HepG2 (cell line): ENCODE results near the gene RANBP3. TPM values are rescaled to one million over a fixed set of nuclear protein-coding genes. Genes with fewer than 3 reads are reported as not detected.

Experiments used
- FOXJ3 ChIP-seq: sonication (generic); formaldehyde crosslinking; IDR thresholded peaks from 2 replicates; pipeline ENCODE4 v1.4.0; 2020; ENCODE audit warnings: missing genetic modification reagents, mild to moderate bottlenecking, borderline replicate concordance
- FOXP1 ChIP-seq, 2 experiments: fragments of 450-650 bp in 1 of 2; IDR thresholded peaks; 2 replicates each; pipeline ENCODE4 v1.6.1; 2017 to 2018; ENCODE audit warnings: antibody characterized with exemption in 1 of 2
- GATA4 ChIP-seq: sonication (generic); IDR thresholded peaks from 2 replicates; pipeline ENCODE4 v1.6.1; 2016; ENCODE audit warnings: antibody characterized with exemption, low read depth, borderline replicate concordance
- NCOA2 ChIP-seq: sonication (generic); formaldehyde crosslinking; IDR thresholded peaks from 2 replicates; pipeline ENCODE4 v1.8.0; 2022; ENCODE audit warnings: inconsistent platforms
- RCOR2 ChIP-seq: IDR thresholded peaks from 2 replicates; pipeline ENCODE4 v1.6.1; 2016; ENCODE audit warnings: missing biosample characterization, missing genetic modification reagents
- SSRP1 ChIP-seq: IDR thresholded peaks from 2 replicates; pipeline ENCODE4 v1.6.1; 2016; ENCODE audit warnings: control low read depth
- ZEB1 ChIP-seq: IDR thresholded peaks from 2 replicates; pipeline ENCODE4 v1.6.1; 2012; ENCODE audit warnings: mild to moderate bottlenecking, low read depth, inconsistent platforms; ENCODE audit not compliant: insufficient replicate concordance
- ZFP1 ChIP-seq: IDR thresholded peaks from 2 replicates; pipeline ENCODE4 v1.6.1; 2016
- ZNF878 ChIP-seq: sonication (generic); formaldehyde crosslinking; IDR thresholded peaks from 2 replicates; pipeline ENCODE4 v1.8.1; 2023; ENCODE audit warnings: mild to moderate bottlenecking, missing genetic modification reagents, moderate library complexity
- polyA plus RNA-seq, 8 experiments: library from polyadenylated mRNA; depleted of rRNA in 3 of 8; stranded (reverse) in 7 of 8; unstranded in 1 of 8; fragments of >200 nt; fragmentation: Illumina TruSeq in 4 of 8; extraction: Trizol in 4 of 8; gene quantifications; 2 replicates each; pipeline versions ENCODE4 v1.2.1 to v1.2.3, GENCODE V29; 2011 to 2016; ENCODE audit warnings: low read depth in 4 of 8, missing spikeins in 1 of 8, mixed read lengths in 1 of 8; ENCODE audit not compliant: insufficient read depth in 1 of 8
- total RNA-seq, 5 experiments: library from RNA; depleted of rRNA; stranded (reverse); fragments of >200 nt; fragmentation: Illumina TruSeq; extraction: Trizol; gene quantifications; 2 replicates each; pipeline ENCODE4 v1.2.3, GENCODE V29; 2016; ENCODE audit warnings: low read depth in 1 of 5
- TF ChIP-seq, protein P1 (sequence below): IDR thresholded peaks from 2 replicates; pipeline ENCODE4 v1.4.0; 2020; ENCODE audit warnings: mild to moderate bottlenecking, missing genetic modification reagents
- TF ChIP-seq, protein P2 (sequence below): sonication (generic); formaldehyde crosslinking; IDR thresholded peaks from 2 replicates; pipeline ENCODE4 v1.4.0; 2020; ENCODE audit warnings: missing genetic modification reagents
- TF ChIP-seq, protein P3 (sequence below): sonication (generic); formaldehyde crosslinking; IDR thresholded peaks from 2 replicates; pipeline ENCODE4 v1.4.0; 2020; ENCODE audit warnings: missing genetic modification reagents, borderline replicate concordance
- TF ChIP-seq, protein P4 (sequence below): IDR thresholded peaks from 2 replicates; pipeline ENCODE4 v1.6.1; 2016; ENCODE audit warnings: low read depth, missing genetic modification reagents, missing compliant biosample characterization

RANBP3 gene
- total and polyA plus RNA-seq, 2 of the 13 experiments (the other 11 are each of a cell fraction or from before 2014, with no cell fraction given), result 39.5 to 149 TPM

DNA sequence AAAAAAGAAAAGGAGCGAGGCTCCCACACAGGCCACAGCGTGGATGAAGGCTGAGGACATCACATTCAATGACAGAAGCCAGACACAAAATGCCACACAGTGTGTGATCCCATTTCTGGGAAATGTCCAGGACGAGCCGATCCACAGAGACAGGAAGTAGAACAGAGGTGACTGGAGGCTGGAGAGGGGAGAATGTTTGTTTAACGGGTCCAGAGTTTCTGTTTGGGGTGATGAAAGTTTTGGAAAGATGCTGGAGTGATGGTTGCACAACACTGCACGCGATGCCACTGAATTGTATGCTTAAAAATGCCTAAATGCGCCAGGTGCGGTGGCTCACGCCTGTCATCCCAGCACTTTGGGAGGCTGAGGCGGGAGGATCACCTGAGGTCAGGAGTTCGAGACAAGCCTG is 107.0 kb downstream of the RANBP3 start (continued):
- TF ChIP-seq, protein P1, sequence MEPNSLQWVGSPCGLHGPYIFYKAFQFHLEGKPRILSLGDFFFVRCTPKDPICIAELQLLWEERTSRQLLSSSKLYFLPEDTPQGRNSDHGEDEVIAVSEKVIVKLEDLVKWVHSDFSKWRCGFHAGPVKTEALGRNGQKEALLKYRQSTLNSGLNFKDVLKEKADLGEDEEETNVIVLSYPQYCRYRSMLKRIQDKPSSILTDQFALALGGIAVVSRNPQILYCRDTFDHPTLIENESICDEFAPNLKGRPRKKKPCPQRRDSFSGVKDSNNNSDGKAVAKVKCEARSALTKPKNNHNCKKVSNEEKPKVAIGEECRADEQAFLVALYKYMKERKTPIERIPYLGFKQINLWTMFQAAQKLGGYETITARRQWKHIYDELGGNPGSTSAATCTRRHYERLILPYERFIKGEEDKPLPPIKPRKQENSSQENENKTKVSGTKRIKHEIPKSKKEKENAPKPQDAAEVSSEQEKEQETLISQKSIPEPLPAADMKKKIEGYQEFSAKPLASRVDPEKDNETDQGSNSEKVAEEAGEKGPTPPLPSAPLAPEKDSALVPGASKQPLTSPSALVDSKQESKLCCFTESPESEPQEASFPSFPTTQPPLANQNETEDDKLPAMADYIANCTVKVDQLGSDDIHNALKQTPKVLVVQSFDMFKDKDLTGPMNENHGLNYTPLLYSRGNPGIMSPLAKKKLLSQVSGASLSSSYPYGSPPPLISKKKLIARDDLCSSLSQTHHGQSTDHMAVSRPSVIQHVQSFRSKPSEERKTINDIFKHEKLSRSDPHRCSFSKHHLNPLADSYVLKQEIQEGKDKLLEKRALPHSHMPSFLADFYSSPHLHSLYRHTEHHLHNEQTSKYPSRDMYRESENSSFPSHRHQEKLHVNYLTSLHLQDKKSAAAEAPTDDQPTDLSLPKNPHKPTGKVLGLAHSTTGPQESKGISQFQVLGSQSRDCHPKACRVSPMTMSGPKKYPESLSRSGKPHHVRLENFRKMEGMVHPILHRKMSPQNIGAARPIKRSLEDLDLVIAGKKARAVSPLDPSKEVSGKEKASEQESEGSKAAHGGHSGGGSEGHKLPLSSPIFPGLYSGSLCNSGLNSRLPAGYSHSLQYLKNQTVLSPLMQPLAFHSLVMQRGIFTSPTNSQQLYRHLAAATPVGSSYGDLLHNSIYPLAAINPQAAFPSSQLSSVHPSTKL (CRISPR knock-in tag), result peak; percentile 98
- TF ChIP-seq, protein P2, sequence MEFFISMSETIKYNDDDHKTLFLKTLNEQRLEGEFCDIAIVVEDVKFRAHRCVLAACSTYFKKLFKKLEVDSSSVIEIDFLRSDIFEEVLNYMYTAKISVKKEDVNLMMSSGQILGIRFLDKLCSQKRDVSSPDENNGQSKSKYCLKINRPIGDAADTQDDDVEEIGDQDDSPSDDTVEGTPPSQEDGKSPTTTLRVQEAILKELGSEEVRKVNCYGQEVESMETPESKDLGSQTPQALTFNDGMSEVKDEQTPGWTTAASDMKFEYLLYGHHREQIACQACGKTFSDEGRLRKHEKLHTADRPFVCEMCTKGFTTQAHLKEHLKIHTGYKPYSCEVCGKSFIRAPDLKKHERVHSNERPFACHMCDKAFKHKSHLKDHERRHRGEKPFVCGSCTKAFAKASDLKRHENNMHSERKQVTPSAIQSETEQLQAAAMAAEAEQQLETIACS (CRISPR knock-in tag), result no peak
- TF ChIP-seq GATA4 (no peak; the same call in 1 of the 2 replicates), SSRP1 (no peak), FOXJ3 (peak; percentile 91; the same call in 1 of the 2 replicates), ZNF878 (CRISPR knock-in tag) (peak; percentile 94), RCOR2 (peak; percentile 99), ZFP1 (CRISPR knock-in tag) (peak; percentile 90), ZEB1 (peak; percentile 97), FOXP1 (IDR thresholded peaks at IDR 0.05) (peak; percentile 56; the same call in 1 of the 2 replicates), FOXP1 (CRISPR knock-in tag; IDR thresholded peaks at IDR 0.05) (peak; percentile 90), NCOA2 (CRISPR knock-in tag) (peak; percentile 98)
- TF ChIP-seq, protein P3, sequence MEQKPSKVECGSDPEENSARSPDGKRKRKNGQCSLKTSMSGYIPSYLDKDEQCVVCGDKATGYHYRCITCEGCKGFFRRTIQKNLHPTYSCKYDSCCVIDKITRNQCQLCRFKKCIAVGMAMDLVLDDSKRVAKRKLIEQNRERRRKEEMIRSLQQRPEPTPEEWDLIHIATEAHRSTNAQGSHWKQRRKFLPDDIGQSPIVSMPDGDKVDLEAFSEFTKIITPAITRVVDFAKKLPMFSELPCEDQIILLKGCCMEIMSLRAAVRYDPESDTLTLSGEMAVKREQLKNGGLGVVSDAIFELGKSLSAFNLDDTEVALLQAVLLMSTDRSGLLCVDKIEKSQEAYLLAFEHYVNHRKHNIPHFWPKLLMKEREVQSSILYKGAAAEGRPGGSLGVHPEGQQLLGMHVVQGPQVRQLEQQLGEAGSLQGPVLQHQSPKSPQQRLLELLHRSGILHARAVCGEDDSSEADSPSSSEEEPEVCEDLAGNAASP (CRISPR knock-in tag), result peak; percentile 92
- TF ChIP-seq, protein P4, sequence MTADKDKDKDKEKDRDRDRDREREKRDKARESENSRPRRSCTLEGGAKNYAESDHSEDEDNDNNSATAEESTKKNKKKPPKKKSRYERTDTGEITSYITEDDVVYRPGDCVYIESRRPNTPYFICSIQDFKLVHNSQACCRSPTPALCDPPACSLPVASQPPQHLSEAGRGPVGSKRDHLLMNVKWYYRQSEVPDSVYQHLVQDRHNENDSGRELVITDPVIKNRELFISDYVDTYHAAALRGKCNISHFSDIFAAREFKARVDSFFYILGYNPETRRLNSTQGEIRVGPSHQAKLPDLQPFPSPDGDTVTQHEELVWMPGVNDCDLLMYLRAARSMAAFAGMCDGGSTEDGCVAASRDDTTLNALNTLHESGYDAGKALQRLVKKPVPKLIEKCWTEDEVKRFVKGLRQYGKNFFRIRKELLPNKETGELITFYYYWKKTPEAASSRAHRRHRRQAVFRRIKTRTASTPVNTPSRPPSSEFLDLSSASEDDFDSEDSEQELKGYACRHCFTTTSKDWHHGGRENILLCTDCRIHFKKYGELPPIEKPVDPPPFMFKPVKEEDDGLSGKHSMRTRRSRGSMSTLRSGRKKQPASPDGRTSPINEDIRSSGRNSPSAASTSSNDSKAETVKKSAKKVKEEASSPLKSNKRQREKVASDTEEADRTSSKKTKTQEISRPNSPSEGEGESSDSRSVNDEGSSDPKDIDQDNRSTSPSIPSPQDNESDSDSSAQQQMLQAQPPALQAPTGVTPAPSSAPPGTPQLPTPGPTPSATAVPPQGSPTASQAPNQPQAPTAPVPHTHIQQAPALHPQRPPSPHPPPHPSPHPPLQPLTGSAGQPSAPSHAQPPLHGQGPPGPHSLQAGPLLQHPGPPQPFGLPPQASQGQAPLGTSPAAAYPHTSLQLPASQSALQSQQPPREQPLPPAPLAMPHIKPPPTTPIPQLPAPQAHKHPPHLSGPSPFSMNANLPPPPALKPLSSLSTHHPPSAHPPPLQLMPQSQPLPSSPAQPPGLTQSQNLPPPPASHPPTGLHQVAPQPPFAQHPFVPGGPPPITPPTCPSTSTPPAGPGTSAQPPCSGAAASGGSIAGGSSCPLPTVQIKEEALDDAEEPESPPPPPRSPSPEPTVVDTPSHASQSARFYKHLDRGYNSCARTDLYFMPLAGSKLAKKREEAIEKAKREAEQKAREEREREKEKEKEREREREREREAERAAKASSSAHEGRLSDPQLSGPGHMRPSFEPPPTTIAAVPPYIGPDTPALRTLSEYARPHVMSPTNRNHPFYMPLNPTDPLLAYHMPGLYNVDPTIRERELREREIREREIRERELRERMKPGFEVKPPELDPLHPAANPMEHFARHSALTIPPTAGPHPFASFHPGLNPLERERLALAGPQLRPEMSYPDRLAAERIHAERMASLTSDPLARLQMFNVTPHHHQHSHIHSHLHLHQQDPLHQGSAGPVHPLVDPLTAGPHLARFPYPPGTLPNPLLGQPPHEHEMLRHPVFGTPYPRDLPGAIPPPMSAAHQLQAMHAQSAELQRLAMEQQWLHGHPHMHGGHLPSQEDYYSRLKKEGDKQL (CRISPR knock-in tag), result peak; percentile 87
